IMR-90 (cell line): ENCODE results near the gene NEXMIF. TPM values are rescaled to one million over a fixed set of nuclear protein-coding genes. Genes with fewer than 3 reads are reported as not detected.

Source experiments
- ATAC-seq: fragments of 200-7000 bp; cut with Tn5 transposase; 2 replicates; pipeline ENCODE4 v1.9.1; 2020; ENCODE audit warnings: low read depth, mild to moderate bottlenecking, moderate library complexity
- BruUV-seq: library from RNA; stranded (reverse); fragments of 400-500 nt; replicated peaks from 2 replicates; lab custom pipeline; 2021; lab: Mats Ljungman, UMichigan
- CTCF ChIA-PET: fragments of 300-600 bp; formaldehyde crosslinking; extraction: SDS; loops from one replicate; lab custom pipeline; 2021; ENCODE audit warnings: antibody characterized with exemption; lab: Yijun Ruan, JAX
- POLR2A ChIA-PET: fragments of 300-600 bp; sonication (Branson Sonifier 250); formaldehyde crosslinking; loops from one replicate; lab custom pipeline; 2022; ENCODE audit warnings: antibody characterized with exemption; ENCODE audit not compliant: unreplicated experiment; lab: Charles Lee
- DNase-seq: peaks from one replicate; pipeline ENCODE4 v3.0.0; 2013
- H2AFZ ChIP-seq: replicated peaks from 2 replicates; pipeline ENCODE3; 2013; ENCODE audit warnings: low read length, mild to moderate bottlenecking; ENCODE audit not compliant: poor library complexity
- H2AK5ac ChIP-seq: 2 replicates; pipeline ENCODE4 v1.6.1; 2013; ENCODE audit warnings: low read depth, low read length, inconsistent platforms
- H2AK9ac ChIP-seq: replicated peaks from 2 replicates; pipeline ENCODE3; 2013; ENCODE audit warnings: mild to moderate bottlenecking, low read depth, low read length, moderate library complexity; ENCODE audit not compliant: poor library complexity
- H2BK120ac ChIP-seq: 2 replicates; pipeline ENCODE4 v1.6.1; 2013; ENCODE audit warnings: low read depth, low read length, inconsistent platforms
- H2BK15ac ChIP-seq: 3 replicates; pipeline ENCODE4 v1.6.1; 2013; ENCODE audit warnings: low read depth, low read length, inconsistent platforms
- H2BK20ac ChIP-seq: 2 replicates; pipeline ENCODE4 v1.6.1; 2013; ENCODE audit warnings: low read depth, mild to moderate bottlenecking, inconsistent platforms, low read length, moderate library complexity
- H2BK5ac ChIP-seq: 2 replicates; pipeline ENCODE4 v1.6.1; 2013; ENCODE audit warnings: mild to moderate bottlenecking, low read depth, low read length, inconsistent platforms; ENCODE audit not compliant: poor library complexity, severe bottlenecking
- H3K14ac ChIP-seq: replicated peaks from 2 replicates; pipeline ENCODE4 v1.6.1; 2013; ENCODE audit warnings: low read depth, low read length, inconsistent platforms
- H3K18ac ChIP-seq: 2 replicates; pipeline ENCODE4 v1.6.1; 2013; ENCODE audit warnings: low read depth, low read length, control low read depth
- H3K23ac ChIP-seq: 2 replicates; pipeline ENCODE4 v1.6.1; 2013; ENCODE audit warnings: low read depth, low read length, inconsistent platforms
- H3K27ac ChIP-seq: 2 replicates; pipeline ENCODE4 v1.5.1; 2013; ENCODE audit warnings: mild to moderate bottlenecking, control low read depth, low read length; ENCODE audit not compliant: insufficient read depth
- H3K27me3 ChIP-seq: 2 replicates; pipeline ENCODE4 v1.6.1; 2013; ENCODE audit warnings: low read length; ENCODE audit not compliant: control insufficient read depth, insufficient read depth
- H3K36me3 ChIP-seq: 2 replicates; pipeline ENCODE4 v1.6.1; 2013; ENCODE audit warnings: low read length, mixed read lengths; ENCODE audit not compliant: control insufficient read depth, insufficient read depth
- H3K4ac ChIP-seq: 2 replicates; pipeline ENCODE4 v1.6.1; 2013; ENCODE audit warnings: low read depth, low read length, inconsistent platforms
- H3K4me1 ChIP-seq: 2 replicates; pipeline ENCODE4 v1.6.1; 2013; ENCODE audit warnings: low read length, mixed read lengths; ENCODE audit not compliant: control insufficient read depth, insufficient read depth
- H3K4me2 ChIP-seq: 2 replicates; pipeline ENCODE4 v1.6.1; 2013; ENCODE audit warnings: low read depth, mild to moderate bottlenecking, control low read depth, low read length, moderate library complexity
- H3K4me3 ChIP-seq: 2 replicates; pipeline ENCODE4 v1.5.1; 2013; ENCODE audit warnings: low read depth, mild to moderate bottlenecking, control low read depth, low read length, moderate library complexity; ENCODE audit not compliant: insufficient read depth
- H3K56ac ChIP-seq: 2 replicates; pipeline ENCODE4 v1.6.1; 2013; ENCODE audit warnings: low read length, inconsistent platforms; ENCODE audit not compliant: insufficient read depth; ENCODE audit errors: extremely low read depth
- H3K79me1 ChIP-seq, 2 experiments: 2 replicates each; pipeline ENCODE4 v1.6.1; 2013; ENCODE audit warnings: low read length in 2 of 2, inconsistent platforms in 1 of 2, low read depth in 1 of 2
- H3K9ac ChIP-seq: 2 replicates; pipeline ENCODE4 v1.6.1; 2013; ENCODE audit warnings: low read depth, low read length, control low read depth
- H3K9me1 ChIP-seq: 2 replicates; pipeline ENCODE4 v1.6.1; 2013; ENCODE audit warnings: low read length, inconsistent platforms; ENCODE audit not compliant: insufficient read depth
- H3K9me3 ChIP-seq: 2 replicates; pipeline ENCODE4 v1.6.1; 2013; ENCODE audit warnings: low read length; ENCODE audit not compliant: control insufficient read depth, insufficient read depth
- H4K20me1 ChIP-seq: 2 replicates; pipeline ENCODE4 v1.6.1; 2013; ENCODE audit warnings: low read length, inconsistent platforms; ENCODE audit not compliant: insufficient read depth
- H4K5ac ChIP-seq: 2 replicates; pipeline ENCODE4 v1.6.1; 2013; ENCODE audit warnings: mild to moderate bottlenecking, low read depth, low read length, control low read depth
- H4K8ac ChIP-seq, 2 experiments: 2 replicates each; pipeline ENCODE4 v1.6.1; 2013; ENCODE audit warnings: low read depth in 2 of 2, low read length in 2 of 2, control low read depth in 1 of 2, inconsistent platforms in 1 of 2
- H4K91ac ChIP-seq: 2 replicates; pipeline ENCODE4 v1.6.1; 2013; ENCODE audit warnings: low read depth, low read length, inconsistent platforms; ENCODE audit not compliant: insufficient read depth
- CEBPB ChIP-seq: IDR thresholded peaks from 2 replicates; pipeline ENCODE4 v1.6.1; 2012; ENCODE audit warnings: low read depth, low read length, improper control_type of control experiment
- FOS ChIP-seq: fragments of 150-350 bp; IDR thresholded peaks from 2 replicates; pipeline ENCODE4 v1.6.1; 2016; ENCODE audit warnings: low read depth, low read length
- MXI1 ChIP-seq: IDR thresholded peaks from 2 replicates; pipeline ENCODE4 v1.6.1; 2012; ENCODE audit warnings: low read depth, mild to moderate bottlenecking, low read length, moderate library complexity, borderline replicate concordance
- NFE2L2 ChIP-seq: fragments of 150-350 bp; IDR thresholded peaks from 2 replicates; pipeline ENCODE4 v1.6.1; 2016; ENCODE audit warnings: low read depth, mild to moderate bottlenecking, low read length
- RAD21 ChIP-seq: IDR thresholded peaks from 2 replicates; pipeline ENCODE4 v1.6.1; 2012; ENCODE audit warnings: low read length, improper control_type of control experiment
- WGBS, 2 experiments: methylation state at CpG; one replicate each; pipeline versions ENCODE4 v1.1.5 to v1.1.7; 2013; ENCODE audit warnings: missing lambda C conversion rate in 2 of 2; ENCODE audit not compliant: insufficient read length in 1 of 2; ENCODE audit errors: extremely low coverage in 2 of 2; 5-methylcytosine and 5-hydroxymethylcytosine counted together
- dilution Hi-C: fragments of 300-500 bp; cut with HindIII; formaldehyde crosslinking; loops from one replicate; pipeline ENCODE4 v1.14.3; 2018; ENCODE audit warnings: low sequenced_read_pairs; ENCODE audit not compliant: unreplicated experiment
- in situ Hi-C: fragments of 300-500 bp; cut with MboI; formaldehyde crosslinking; loops from 3 replicates; pipeline ENCODE4 v1.14.3; 2019; ENCODE audit warnings: low sequenced_read_pairs, inconsistent platforms, mixed read lengths
- intact Hi-C: fragments of 100-400 bp; cut with micrococcal nuclease; formaldehyde crosslinking; loops from 2 replicates; pipeline ENCODE4 v1.10.0; 2022
- polyA plus RNA-seq, 3 experiments: library from polyadenylated mRNA; depleted of rRNA; stranded (reverse); fragments of >200 nt; gene quantifications; 2 replicates each; pipeline ENCODE4 v1.2.3, GENCODE V29; 2012; ENCODE audit warnings: low replicate concordance in 1 of 3
- total RNA-seq: library from RNA; depleted of rRNA; stranded (reverse); fragments of >200 nt; gene quantifications from 2 replicates; pipeline ENCODE4 v1.2.3, GENCODE V29; 2012

NEXMIF gene
- total and polyA plus RNA-seq, 2 of the 4 experiments (the other 2 are of a cell fraction) = not detected

DNA sequence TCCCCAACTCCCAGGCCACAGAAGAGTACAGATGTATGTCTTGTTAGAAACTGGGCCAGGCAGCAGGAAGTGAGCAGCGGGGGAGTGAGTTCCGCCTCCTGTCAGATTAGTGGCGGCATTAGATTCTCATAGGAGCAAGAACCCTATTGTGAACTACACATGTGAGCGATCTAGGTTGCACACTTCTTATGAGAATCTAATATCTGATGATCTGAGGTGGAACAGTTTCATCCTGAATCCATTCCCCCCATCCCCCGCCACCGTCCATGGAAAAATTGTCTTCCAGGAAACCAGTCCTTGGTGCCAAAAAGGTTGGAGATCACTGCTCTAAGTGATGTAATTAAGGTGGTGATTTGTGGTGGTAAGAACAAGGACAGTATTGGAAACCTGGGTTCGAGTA, 24.5 kb upstream of the NEXMIF start:
- no peaks in the 10 kb centered on the region for H3K36me3 ChIP-seq
- no peak overlapping the region for H2AFZ ChIP-seq
- TF ChIP-seq CEBPB (no peak), RAD21 (no peak), FOS (no peak), MXI1 (no peak), NFE2L2 (no peak)
- ATAC-seq (no peak), DNase-seq (no peak)
- H2BK120ac ChIP-seq = no peak overlapping the region
- H3K4me1 ChIP-seq = no peaks in the 10 kb centered on the region
- dilution Hi-C loops (no loop called here), intact Hi-C loops (no loop called here), in situ Hi-C loops (no loop called here)
- H3K18ac ChIP-seq = no peak overlapping the region
- H3K9ac ChIP-seq = no peak overlapping the region
- H3K9me3 ChIP-seq = no peaks in the 10 kb centered on the region
- no peak overlapping the region for H3K56ac ChIP-seq
- H2BK20ac ChIP-seq = no peak overlapping the region
- no peaks in the 10 kb centered on the region for H3K79me1 ChIP-seq
- H3K9me1 ChIP-seq = no peaks in the 10 kb centered on the region
- ChIA-PET CTCF (no interaction called here), POLR2A (no interaction called here)
- H3K27ac ChIP-seq = no peak overlapping the region
- H3K4me3 ChIP-seq = no peak overlapping the region
- H3K23ac ChIP-seq = no peak overlapping the region
- H2BK5ac ChIP-seq = no peak overlapping the region
- BruUV-seq = no TSS peak
- H2BK15ac ChIP-seq = no peak overlapping the region
- no peak overlapping the region for H3K4ac ChIP-seq
- H3K4me2 ChIP-seq = no peak overlapping the region
- H4K8ac ChIP-seq = no peak overlapping the region
- WGBS, 2 experiments = 80% methylated on average over 1 of the region's 7 CpGs; no CpG with 5 or more reads in 1 of the 2 experiments
- H2AK9ac ChIP-seq = no peak overlapping the region
- no peaks in the 10 kb centered on the region for H4K20me1 ChIP-seq
- H4K5ac ChIP-seq = no peak overlapping the region
- no peak overlapping the region for H3K14ac ChIP-seq
- H2AK5ac ChIP-seq = no peak overlapping the region
- no peak overlapping the region for H4K91ac ChIP-seq
- no peaks in the 10 kb centered on the region for H3K27me3 ChIP-seq
